Suppressor macrophage (primary cell): ENCODE measurements around the gene CLMN.
A peak's percentile ranks its signal among the peaks of the same experiment; 100 is the strongest.
"Not testable (repeated sequence)": the region's sequence is repeated elsewhere in the genome, so short reads cannot be mapped to it uniquely, and the experiment has no call there.

ENCODE experiments used
- DNase-seq, 4 experiments: peaks; one replicate each; pipeline ENCODE4 v3.0.0-alpha.2; 2020 to 2022

CLMN gene

GRCh38 chr14:95189367-95190132 is 130.2 kb downstream of the CLMN start:
- DNase-seq = no peak

- DNase-seq = no peak
These were observed 131.3 kb downstream of the CLMN start for GRCh38 chr14:95188380-95188779.

GRCh38 chr14:95185767-95186392 is 133.8 kb downstream of the CLMN start:
- peak; percentile 44 to 72 (median 62) for DNase-seq

GRCh38 chr14:95185033-95185766 is 134.5 kb downstream of the CLMN start:
- peak; percentile 85 to 95 (median 90) for DNase-seq

GRCh38 chr14:95184413-95184790 is 135.3 kb downstream of the CLMN start:
- DNase-seq = peak in 3 of 4 experiments; percentile 11 to 46 (median 36)

GRCh38 chr14:95183532-95184412 is 135.9 kb downstream of the CLMN start:
- peak; percentile 44 to 89 (median 72) for DNase-seq

GRCh38 chr14:95183082-95183481 is 136.6 kb downstream of the CLMN start:
- peak in 2 of 4 experiments; percentile 9 to 28 for DNase-seq

GRCh38 chr14:95182379-95182778 is 137.3 kb downstream of the CLMN start:
- no peak for DNase-seq

GRCh38 chr14:95180966-95181741 is 138.6 kb downstream of the CLMN start:
- no peak for DNase-seq

GRCh38 chr14:95175670-95176069 is 144.0 kb downstream of the CLMN start:
- not testable (repeated sequence) for DNase-seq

GRCh38 chr14:95174184-95174792 is 145.4 kb downstream of the CLMN start:
- DNase-seq = peak in 1 of 4 experiments; percentile 14

GRCh38 chr14:95173518-95173917 is 146.2 kb downstream of the CLMN start:
- DNase-seq = peak; percentile 25 to 65 (median 55)

GRCh38 chr14:95167177-95167576 is 152.5 kb downstream of the CLMN start:
- no peak for DNase-seq

GRCh38 chr14:95165517-95165916 is 154.2 kb downstream of the CLMN start:
- no peak for DNase-seq

GRCh38 chr14:95164506-95164905 is 155.2 kb downstream of the CLMN start:
- DNase-seq = peak in 1 of 4 experiments; percentile 19

- DNase-seq = no peak
These were observed 156.0 kb downstream of the CLMN start for GRCh38 chr14:95163666-95164065.

- peak in 3 of 4 experiments; percentile 16 to 73 (median 72) for DNase-seq
These were observed 156.6 kb downstream of the CLMN start for GRCh38 chr14:95163132-95163531.

- no peak for DNase-seq
These were observed 157.1 kb downstream of the CLMN start for GRCh38 chr14:95162641-95163040.

GRCh38 chr14:95157327-95158189 is 162.2 kb downstream of the CLMN start, which contains the start of gene DICER1:
DICER1 (minus strand) TSS chr14:95157529; CDS start chr14:95133458, 24,071 bp downstream.
- peak; percentile 96 to 98 (median 98) for DNase-seq

GRCh38 chr14:95157048-95157326 is 162.7 kb downstream of the CLMN start:
- peak in 3 of 4 experiments; percentile 35 to 77 (median 62) for DNase-seq
